Cerebellar nuclear complex (tissue), 1 donor: ENCODE measurements around the gene SLC38A7.
"Not testable (repeated sequence)": the region's sequence is repeated elsewhere in the genome, so short reads cannot be mapped to it uniquely, and the experiment has no call there.

Source experiments
- DNase-seq, 2 experiments: peaks; one replicate each; lab custom pipeline; 2025; lab: John Stamatoyannopoulos, UW

SLC38A7 gene

DNA sequence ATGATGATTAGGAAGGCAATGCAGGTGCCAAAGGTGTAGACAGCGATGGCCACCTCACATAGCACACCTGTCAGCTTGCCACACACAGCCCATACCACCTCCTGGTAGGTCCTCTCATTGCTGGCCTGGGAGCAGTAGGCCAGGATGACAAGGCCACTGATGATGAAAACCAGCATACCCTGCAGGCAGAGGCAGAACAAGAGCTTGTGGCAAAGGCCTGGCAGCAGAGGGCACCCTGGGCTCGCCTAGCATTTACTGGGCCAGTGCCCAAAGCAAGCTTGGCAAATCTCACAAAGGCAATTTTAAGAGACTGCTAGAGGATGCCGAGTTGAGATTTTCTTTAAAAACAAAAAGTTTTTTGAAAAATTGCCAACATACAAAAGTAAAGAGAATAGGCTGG, 5.9 kb downstream of the SLC38A7 start:
- DNase-seq: no peak

DNA sequence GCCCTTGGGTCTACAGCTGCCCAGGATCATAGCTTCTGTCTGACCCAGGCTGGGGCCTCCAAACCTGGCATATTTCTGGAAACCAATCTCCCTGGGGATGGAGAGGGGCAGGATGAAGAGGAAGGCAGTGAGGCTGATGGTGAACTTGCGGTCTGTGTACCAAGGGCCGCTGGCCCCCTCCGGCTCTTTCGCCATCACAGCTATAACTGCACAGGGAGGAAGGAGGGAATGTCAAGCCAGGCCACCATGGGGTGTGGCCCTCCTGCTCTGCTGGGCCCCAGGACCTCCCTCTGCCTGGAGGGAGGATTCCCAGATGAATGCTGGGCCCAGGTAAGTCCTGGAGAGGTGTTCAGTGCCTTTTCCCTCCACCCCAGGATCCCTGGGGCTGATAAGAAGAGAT, 6.3 kb downstream of the SLC38A7 start:
- no peak for DNase-seq

- DNase-seq: no peak
These were observed 13.5 kb downstream of the SLC38A7 start for GRCh38 chr16:58670946-58671583.

DNA sequence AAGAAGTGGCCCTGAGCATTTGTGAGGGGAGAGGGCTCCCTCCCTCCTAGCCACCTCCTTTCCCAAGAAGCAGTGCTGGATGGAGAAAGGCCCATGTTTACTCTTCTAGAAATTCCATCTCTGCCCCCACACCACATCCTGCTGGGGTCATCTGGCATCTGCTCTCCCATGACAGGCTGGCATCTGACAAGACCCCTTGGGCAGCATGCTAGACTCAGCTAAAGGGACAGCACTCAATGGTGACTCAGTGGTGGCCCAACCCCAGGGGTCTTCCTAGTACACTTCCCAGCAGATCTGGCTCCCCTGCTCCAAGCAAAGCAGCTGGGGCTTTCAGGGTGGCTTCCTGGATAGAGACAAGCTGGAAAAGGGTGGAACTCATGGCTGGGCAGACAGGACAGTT, 14.4 kb downstream of the SLC38A7 start:
- DNase-seq: no peak

GRCh38 chr16:58665200-58665599, 19.4 kb downstream of the SLC38A7 start:
- DNase-seq: no peak

- peak in 1 of 2 experiments; percentile 65 for DNase-seq
These were observed 23.3 kb downstream of the SLC38A7 start for GRCh38 chr16:58661199-58661830.

GRCh38 chr16:58659911-58660310, 24.7 kb downstream of the SLC38A7 start:
- not testable (repeated sequence) for DNase-seq

DNA sequence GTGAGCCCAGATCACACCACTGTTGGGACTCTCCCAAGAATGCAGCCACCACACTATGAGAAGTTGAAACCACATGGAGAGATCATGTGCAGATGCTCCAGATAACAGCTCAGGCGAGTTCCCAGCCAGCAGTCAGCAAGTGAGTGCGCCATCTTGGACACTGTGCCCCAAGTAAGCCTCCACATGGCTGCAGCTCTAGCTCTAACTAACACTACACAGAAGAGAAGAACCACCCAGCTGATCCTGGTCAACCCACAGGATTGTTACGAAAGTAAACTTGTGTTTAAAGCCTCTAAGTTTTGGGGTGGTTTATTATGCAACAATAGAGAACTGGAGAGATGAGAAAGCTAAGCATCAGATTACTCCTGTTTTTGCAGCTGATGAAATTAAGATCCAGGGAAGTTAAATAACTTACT, 25.8 kb downstream of the SLC38A7 start:
- DNase-seq: no peak

DNA sequence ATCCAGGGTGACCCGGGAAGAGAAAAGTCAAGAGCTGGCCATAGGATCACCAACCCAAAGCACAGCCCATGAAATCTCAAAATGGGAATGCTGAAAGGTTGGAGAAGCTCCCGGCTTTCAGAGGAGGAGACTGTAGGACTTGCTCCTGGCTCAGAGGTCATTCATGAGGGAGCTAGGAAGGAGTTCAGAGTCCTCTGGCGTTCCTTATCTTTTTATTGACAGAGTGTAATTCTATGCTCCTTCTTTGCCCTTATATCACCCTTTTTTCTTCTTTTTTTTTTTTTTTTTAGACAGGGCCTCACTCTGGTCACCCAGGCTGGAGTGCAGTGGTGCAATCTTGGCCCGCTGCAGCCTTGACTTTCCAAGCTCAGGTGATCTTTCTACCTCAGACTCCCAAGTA, 27.7 kb downstream of the SLC38A7 start:
- DNase-seq: no peak

DNA sequence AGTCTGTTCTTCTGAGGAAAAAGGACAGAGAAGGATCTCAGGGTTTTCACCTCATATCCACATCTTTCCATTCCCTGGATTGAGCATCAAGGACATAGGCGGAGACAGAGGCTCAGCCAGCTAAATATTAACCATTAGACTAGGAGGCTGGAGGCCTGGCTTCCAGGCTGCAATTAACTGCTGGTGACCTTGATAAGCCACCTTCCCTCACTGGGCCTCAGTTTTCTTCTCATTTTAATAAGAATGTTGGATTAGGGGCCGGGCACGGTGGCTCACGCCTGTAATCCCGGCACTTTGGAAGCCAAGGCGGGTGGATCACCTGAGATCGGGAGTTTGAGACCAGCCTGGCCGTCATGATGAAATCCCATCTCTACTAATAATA, 29.4 kb downstream of the SLC38A7 start:
- DNase-seq: no peak

DNA sequence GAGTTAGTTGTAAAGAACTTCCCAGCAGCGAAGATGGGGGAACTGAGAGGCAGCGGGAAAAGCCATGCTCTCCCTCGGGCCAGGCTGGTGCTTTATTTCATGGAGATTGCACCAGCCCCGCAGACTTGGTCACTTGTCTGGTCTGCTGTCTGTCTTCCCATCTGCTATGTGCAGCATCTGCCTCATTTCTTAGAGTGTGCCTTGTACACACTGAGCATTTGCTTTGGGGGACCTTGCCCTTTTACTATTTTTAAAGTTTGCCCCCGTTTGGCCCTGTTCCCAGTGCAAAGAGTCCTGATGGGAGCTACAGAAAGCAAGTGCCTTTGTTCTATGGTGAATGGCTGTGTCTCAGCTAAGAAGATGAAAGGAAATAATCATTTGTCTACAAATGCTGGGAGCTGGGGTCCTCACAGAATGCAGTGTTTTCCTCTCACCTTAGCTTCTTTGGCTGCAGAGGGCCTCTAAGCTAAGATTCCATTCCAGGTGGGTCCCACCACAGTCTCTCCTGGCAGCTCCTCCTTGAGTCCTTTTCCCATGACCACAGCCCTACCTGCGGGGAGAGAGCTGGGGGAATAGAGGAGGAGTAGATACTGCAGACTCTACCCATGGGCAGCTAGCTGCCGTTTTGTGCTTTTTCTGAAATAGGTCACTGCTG, 29.9 kb downstream of the SLC38A7 start:
- DNase-seq: no peak

- DNase-seq: no peak
These were observed 31.8 kb downstream of the SLC38A7 start for GRCh38 chr16:58652741-58653140.

GRCh38 chr16:58651965-58652348, 32.6 kb downstream of the SLC38A7 start:
- no peak for DNase-seq

GRCh38 chr16:58649707-58650106, 34.9 kb downstream of the SLC38A7 start:
- no peak for DNase-seq

DNA sequence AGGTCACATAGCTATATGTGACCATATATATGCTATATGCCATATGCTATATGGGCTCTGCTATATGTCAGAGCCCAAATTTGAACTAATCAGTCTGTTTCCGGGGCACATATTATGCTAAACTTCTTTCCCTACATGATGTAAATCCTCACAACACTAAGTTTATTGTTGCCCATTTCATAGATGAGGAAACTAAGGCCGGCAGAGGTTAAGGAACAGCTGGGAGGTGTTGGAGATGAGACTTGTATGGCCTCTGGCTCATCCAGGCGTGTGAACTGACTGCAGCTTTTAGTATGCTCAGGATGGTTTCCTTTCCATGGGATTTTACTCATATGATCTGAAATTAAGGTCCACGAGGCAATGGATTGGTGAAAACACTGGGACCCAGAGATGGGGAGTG, 37.5 kb downstream of the SLC38A7 start:
- DNase-seq: no peak

GRCh38 chr16:58644765-58645487, 39.6 kb downstream of the SLC38A7 start:
- no peak for DNase-seq

GRCh38 chr16:58644108-58644507, 40.5 kb downstream of the SLC38A7 start:
- DNase-seq: no peak

DNA sequence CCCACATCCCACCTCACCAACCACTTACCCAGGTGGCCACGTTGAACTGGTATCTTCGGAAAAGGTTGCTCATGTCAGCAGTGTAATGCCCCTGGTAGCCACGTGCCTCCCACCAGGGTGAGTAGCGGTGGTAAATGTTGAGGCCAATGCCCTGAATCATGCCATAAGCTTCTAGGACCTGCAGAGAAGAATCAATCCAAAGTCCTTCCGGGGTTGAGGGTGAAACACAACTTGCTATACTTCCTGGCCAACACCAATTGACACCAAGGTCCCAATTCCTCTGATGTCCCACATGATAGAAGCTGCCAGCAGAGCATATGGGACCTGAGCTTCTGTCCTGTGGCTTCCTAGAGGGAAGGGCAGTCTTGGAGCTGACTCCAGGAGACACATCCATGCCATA, 43.6 kb downstream of the SLC38A7 start:
- no peak for DNase-seq

GRCh38 chr16:58639836-58640235, 44.7 kb downstream of the SLC38A7 start:
- no peak for DNase-seq

DNA sequence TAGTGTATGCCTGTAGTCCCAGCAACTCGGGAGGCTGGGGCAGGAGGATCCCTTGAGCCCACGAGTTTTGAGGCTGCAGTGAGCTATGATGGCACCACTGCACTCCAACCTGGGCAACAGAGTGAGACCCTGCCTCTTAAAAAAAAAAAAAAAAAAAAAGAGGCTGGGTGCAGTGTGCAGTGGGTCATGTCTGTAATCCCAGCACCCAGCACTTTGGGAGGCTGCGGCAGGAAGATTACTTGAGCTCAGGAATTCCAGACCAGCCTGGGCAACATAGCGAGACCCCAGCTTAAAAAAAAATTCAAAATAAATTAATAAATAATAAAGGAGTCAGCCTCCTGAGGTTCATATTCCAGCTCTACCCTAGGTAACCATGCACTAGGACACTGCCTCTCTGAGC, 45.3 kb downstream of the SLC38A7 start:
- no peak for DNase-seq

DNA sequence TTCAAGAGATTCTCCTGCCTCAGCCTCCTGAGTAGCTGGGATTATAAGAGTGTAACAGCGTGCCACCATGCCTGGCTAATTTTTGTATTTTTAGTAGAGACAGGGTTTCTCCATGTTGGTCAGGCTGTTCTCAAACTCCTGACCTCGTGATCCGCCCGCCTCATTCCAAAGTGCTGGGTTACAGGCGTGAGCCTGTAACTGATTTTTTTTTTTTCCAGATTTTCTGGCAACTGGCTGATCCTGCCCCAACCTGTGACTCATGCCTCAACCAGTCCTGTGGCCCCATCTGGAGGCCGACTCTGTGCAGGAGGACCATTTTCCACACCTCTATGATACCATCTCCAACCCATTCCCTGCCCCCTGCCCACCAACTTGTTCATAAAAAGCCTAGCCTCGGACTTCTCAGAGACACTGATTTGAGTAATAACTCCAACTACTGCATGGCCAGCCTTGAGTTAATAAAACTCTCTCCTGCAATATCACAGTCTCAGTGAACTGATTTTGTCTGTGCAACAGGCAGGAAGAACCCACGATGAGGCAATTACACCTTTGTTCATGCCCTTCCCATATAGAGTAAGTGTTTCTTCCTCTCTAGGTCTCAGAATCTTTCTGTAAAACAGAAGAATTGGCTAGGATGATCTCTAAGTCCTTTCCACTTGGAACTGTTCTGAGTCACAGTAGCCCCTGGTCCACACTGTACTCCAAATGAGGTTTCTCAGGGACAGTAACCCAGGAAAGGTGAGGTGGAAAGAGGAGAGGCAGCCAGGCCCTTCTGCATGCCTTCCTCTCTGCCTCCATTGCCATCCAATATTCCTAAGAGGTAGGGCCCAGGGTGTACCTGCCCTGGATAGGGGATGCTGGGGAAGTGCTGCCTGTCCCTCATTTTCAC, 46.2 kb downstream of the SLC38A7 start:
- no peak for DNase-seq

DNA sequence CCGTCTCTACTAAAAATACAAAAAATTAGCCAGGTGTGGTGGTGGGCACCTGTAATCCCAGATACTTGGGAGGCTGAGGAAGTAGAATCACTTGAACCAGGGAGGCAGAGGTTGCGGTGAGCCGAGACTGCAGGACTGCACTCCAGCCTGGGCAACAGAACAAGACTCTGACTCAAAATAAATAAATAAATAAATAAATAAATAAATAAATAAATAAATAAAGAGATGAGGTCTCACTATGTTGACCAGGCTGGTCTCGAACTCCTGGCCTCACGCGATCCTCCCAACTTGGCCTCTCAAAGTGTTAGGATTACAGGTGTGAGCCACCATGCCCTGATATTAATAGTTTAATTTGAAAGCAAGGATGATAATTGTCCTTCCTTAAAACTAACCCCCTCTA, 47.5 kb downstream of the SLC38A7 start:
- DNase-seq: not testable (repeated sequence)
